Lower leg skin (tissue), 4 donors: Measurements from ENCODE around the gene MRPL10. TPM values are rescaled to one million over a fixed set of nuclear protein-coding genes. Genes with fewer than 3 reads are reported as not detected.

ENCODE experiments used
- DNase-seq, 2 donors: peaks; one replicate each; pipeline ENCODE4 v3.0.0-alpha.2; 2019; ENCODE audit warnings: low spot score in 2 of 2
- H3K4me3 ChIP-seq: fragments of 200-600 bp; sonication (generic); 2 replicates; pipeline ENCODE4 v1.5.1; 2017; ENCODE audit warnings: mild to moderate bottlenecking, low read depth; ENCODE audit not compliant: poor library complexity, severe bottlenecking
- CTCF ChIP-seq, 3 donors: fragments of 450-650 bp; IDR thresholded peaks; one replicate each; pipeline ENCODE4 v1.5.1; 2016; ENCODE audit warnings: antibody characterized with exemption in 3 of 3, mild to moderate bottlenecking in 3 of 3, moderate library complexity in 2 of 3
- POLR2A ChIP-seq, 2 donors: fragments of 450-650 bp; IDR thresholded peaks; one replicate each; pipeline ENCODE4 v1.6.1; 2016 to 2017; ENCODE audit warnings: antibody characterized with exemption in 2 of 2, mild to moderate bottlenecking in 1 of 2, moderate library complexity in 1 of 2
- WGBS, 2 donors: methylation state at CpG; one replicate each; pipeline ENCODE4 v1.1.5; 2018; 5-methylcytosine and 5-hydroxymethylcytosine counted together
- intact Hi-C: fragments of 100-400 bp; cut with DNase I; formaldehyde crosslinking; loops from one replicate; pipeline ENCODE4 v1.15.0; 2023; ENCODE audit warnings: low total_unique reads
- total RNA-seq, 4 donors: library from RNA; depleted of rRNA; stranded (reverse); fragments of >200 nt; gene quantifications; one replicate each; pipeline ENCODE4 v1.1.0, GENCODE V29; 2016

Gene MRPL10
- total RNA-seq, 4 donors from 2014 or later: 25.3 to 35.4 (median 30.2) TPM

GRCh38 chr17:47810901-47811635 is 20.3 kb downstream of the MRPL10 start:
- 50 to 60% methylated on average over 9 of the region's 9 CpGs for WGBS, 2 donors
- DNase-seq: peak in 1 of 2 donors; percentile 72

GRCh38 chr17:47810200-47810821 is 21.0 kb downstream of the MRPL10 start:
- no peak for TF ChIP-seq CTCF (IDR thresholded peaks at IDR 0.05)
- TF ChIP-seq POLR2A (IDR thresholded peaks at IDR 0.05): no peak
- H3K4me3 ChIP-seq: no peak overlapping the region
- DNase-seq: peak in 1 of 2 donors; percentile 76
- 42 to 50% methylated on average over 10 of the region's 10 CpGs for WGBS, 2 donors
- intact Hi-C loops: no loop called here

More at GRCh38 chr17:47810901-47811635, 20.3 kb downstream of the MRPL10 start:
- H3K4me3 ChIP-seq: no peak overlapping the region
- intact Hi-C loops: no loop called here
- TF ChIP-seq POLR2A (IDR thresholded peaks at IDR 0.05) (no peak), CTCF (IDR thresholded peaks at IDR 0.05) (no peak)

- TF ChIP-seq CTCF (IDR thresholded peaks at IDR 0.05): no peak
- TF ChIP-seq POLR2A (IDR thresholded peaks at IDR 0.05): no peak
- intact Hi-C loops: no loop called here
- H3K4me3 ChIP-seq: no peak overlapping the region
- peak in 1 of 2 donors; percentile 81 for DNase-seq
- WGBS, 2 donors: 94 to 95% methylated on average over 18 to 22 of the region's 22 CpGs
Measured at GRCh38 chr17:47808830-47809480, 22.4 kb downstream of the MRPL10 start.

DNA sequence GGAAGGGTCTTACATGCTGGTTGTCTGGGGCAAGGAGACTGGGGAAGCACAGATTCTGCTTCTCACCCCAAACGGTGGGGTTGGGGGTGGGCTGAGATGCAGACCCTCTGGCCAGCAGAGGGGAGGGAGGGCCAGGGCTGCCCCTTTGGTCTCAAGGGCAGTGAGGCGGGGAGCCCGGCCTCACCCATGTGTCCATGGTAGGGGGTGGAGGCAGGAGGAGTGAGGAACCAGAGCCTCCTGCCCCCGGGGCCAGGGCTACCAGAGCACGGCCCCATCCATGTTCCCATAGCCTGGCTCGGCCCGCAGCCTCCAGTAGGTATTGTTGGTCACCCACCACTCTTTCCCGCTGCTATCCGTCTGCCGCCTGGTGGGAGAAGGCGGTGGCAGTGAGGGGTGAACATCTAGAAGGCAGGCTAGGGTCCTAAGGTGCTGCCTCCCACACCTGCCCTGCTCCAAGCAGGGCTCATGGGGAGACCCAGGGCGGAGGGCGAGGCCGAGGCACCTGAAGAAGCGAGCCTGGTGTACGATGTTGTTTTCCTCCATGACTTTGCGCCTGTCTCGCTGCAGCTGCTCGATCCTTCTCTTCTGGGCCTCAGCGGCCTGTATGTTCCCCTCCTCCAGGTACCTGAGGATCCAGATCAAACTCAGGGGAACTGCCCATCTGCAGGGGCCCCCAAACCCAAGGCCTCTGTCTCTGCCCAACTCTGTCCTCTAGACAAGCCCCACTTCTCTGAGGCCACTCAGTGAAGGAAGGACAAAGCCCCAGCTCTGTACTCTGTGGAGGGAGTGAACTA is 23.1 kb downstream of the MRPL10 start:
- intact Hi-C loops: no loop called here
- H3K4me3 ChIP-seq: no peak overlapping the region
- 94 to 96% methylated on average over 20 of the region's 20 CpGs for WGBS, 2 donors
- DNase-seq: peak in 1 of 2 donors; percentile 74
- TF ChIP-seq POLR2A (IDR thresholded peaks at IDR 0.05) (no peak), CTCF (IDR thresholded peaks at IDR 0.05) (no peak)

GRCh38 chr17:47807421-47807820 is 23.9 kb downstream of the MRPL10 start:
- H3K4me3 ChIP-seq: no peak overlapping the region
- intact Hi-C loops: no loop called here
- peak in 1 of 2 donors; percentile 67 for DNase-seq
- TF ChIP-seq CTCF (IDR thresholded peaks at IDR 0.05): no peak
- TF ChIP-seq POLR2A (IDR thresholded peaks at IDR 0.05): no peak
- WGBS, 2 donors: 78 to 85% methylated on average over 11 of the region's 11 CpGs
